Endodermal cell (in vitro differentiated cells): ENCODE data around the gene CD44. TPM values are rescaled to one million over a fixed set of nuclear protein-coding genes. Genes with fewer than 3 reads are reported as not detected.

ENCODE experiments used
- DNase-seq: peaks from one replicate; pipeline ENCODE4 v3.0.0-alpha.2; 2017
- H3K27ac ChIP-seq: 2 replicates; pipeline ENCODE4 v1.5.1; 2013; ENCODE audit warnings: mild to moderate bottlenecking, low read depth, low read length, moderate library complexity
- H3K27me3 ChIP-seq: 2 replicates; pipeline ENCODE4 v1.6.1; 2013; ENCODE audit warnings: mild to moderate bottlenecking, low read length, moderate library complexity; ENCODE audit not compliant: insufficient read depth, control insufficient read depth, poor library complexity, severe bottlenecking
- H3K36me3 ChIP-seq: 2 replicates; pipeline ENCODE4 v1.7.0; 2013; ENCODE audit warnings: mild to moderate bottlenecking, low read length, moderate library complexity; ENCODE audit not compliant: control insufficient read depth, insufficient read depth
- H3K4me1 ChIP-seq: one replicate; pipeline ENCODE4 v1.7.0; 2013; ENCODE audit warnings: low read length; ENCODE audit not compliant: control insufficient read depth, insufficient read depth
- H3K4me3 ChIP-seq: 2 replicates; pipeline ENCODE4 v1.5.1; 2013; ENCODE audit warnings: mild to moderate bottlenecking, low read length, moderate library complexity
- H3K9ac ChIP-seq: 2 replicates; pipeline ENCODE4 v1.6.1; 2013; ENCODE audit warnings: mild to moderate bottlenecking, low read length, moderate library complexity; ENCODE audit not compliant: poor library complexity, severe bottlenecking; ENCODE audit errors: extremely low read depth
- H3K9me3 ChIP-seq: 2 replicates; pipeline ENCODE4 v1.6.1; 2013; ENCODE audit warnings: mild to moderate bottlenecking, low read length, moderate library complexity; ENCODE audit not compliant: control insufficient read depth
- H3K27ac Mint-ChIP-seq: 2 replicates; pipeline ENCODE4 v1.8.0; 2020; ENCODE audit warnings: mixed read lengths
- H3K27me3 Mint-ChIP-seq: 2 replicates; pipeline ENCODE4 v1.8.0; 2021; ENCODE audit warnings: mild to moderate bottlenecking, mixed read lengths; ENCODE audit not compliant: insufficient read depth
- H3K36me3 Mint-ChIP-seq: 2 replicates; pipeline ENCODE4 v1.8.0; 2020; ENCODE audit warnings: low read depth, mixed read lengths
- H3K4me1 Mint-ChIP-seq: 2 replicates; pipeline ENCODE4 v1.8.0; 2020; ENCODE audit warnings: mixed read lengths
- H3K4me3 Mint-ChIP-seq: 2 replicates; pipeline ENCODE4 v1.8.0; 2020; ENCODE audit warnings: mild to moderate bottlenecking, moderate library complexity, mixed read lengths
- H3K9me3 Mint-ChIP-seq: 2 replicates; pipeline ENCODE4 v1.8.0; 2020; ENCODE audit warnings: mild to moderate bottlenecking, mixed read lengths
- WGBS, 2 experiments: methylation state at CpG; one replicate each; pipeline versions ENCODE4 v1.1.5 to v1.1.7; 2013; ENCODE audit warnings: missing lambda C conversion rate in 2 of 2, mixed read lengths in 1 of 2; ENCODE audit not compliant: insufficient coverage in 1 of 2, insufficient read length in 1 of 2; 5-methylcytosine and 5-hydroxymethylcytosine counted together
- total RNA-seq, 2 donors: library from RNA; stranded (reverse); fragmentation: NEBNext Ultra II Directional in 1 of 2; extraction: Animal tissue kit (Norgen Biotek cat#: 25700) in 1 of 2; gene quantifications; 2 replicates in 1 of 2; 3 replicates in 1 of 2; pipeline ENCODE4 v1.2.1, GENCODE V29; 2021
- TF ChIP-seq, protein P1 (sequence below): fragments of 200-600 bp; sonication (generic); conservative IDR thresholded peaks from 2 replicates; pipeline ENCODE4 v1.5.0; 2021; ENCODE audit warnings: antibody characterized with exemption, mild to moderate bottlenecking

Gene CD44
- total RNA-seq, 2 donors from 2014 or later: 1.2 to 4.6 TPM

DNA sequence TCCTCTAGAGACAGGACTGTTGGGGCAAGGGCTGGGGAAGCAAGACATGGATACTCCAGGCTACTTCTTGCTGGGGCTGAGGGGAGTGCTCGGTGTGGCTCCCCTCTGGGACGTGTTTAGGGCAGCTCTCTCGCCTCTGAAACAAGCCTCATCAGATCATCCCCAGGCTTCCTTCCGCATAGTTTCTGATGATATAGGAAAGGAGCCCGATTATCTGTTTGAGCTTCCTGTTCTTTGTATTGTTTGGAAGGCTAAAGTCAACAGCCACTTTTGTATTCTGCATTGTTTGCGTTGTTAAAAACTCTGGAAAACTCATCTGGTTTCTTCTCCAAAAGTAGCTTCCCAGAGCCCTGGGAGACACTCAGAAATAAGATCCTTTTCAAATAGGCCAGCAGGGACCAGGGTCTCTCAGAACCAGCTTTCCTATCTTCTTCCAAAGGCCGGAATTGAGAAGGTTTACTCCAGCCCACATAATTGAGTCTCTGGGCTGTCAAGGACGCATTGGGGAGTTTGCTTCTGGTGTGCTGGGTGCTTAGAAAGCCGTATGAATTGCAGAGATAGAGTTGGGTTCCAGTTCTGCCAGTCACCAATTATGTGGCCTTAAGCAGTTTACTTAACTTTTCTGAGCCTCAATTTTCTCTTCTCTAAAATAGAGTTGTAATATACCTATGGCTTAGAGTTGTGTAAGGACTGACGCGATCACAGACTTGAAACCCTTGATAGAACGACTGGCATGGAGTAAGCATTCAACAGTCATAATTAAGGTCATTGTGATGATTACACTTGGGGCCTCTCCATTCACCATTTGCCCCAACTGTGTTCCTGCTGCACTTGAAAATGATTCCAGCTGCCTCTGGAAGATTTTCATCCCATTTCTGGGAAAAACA, 19.1 kb downstream of the CD44 start:
- Mint-ChIP-seq H3K36me3 (no peaks in the 10 kb centered on the region), H3K4me1 (peaks cover 35% of the 10 kb centered on the region), H3K4me3 (no peak overlapping the region), H3K27ac (no peak overlapping the region), H3K9me3 (no peaks in the 10 kb centered on the region), H3K27me3 (peaks cover 67% of the 10 kb centered on the region)
- H3K4me3 ChIP-seq: no peak overlapping the region
- H3K9ac ChIP-seq: no peak overlapping the region
- H3K27ac ChIP-seq: no peak overlapping the region
- no peaks in the 10 kb centered on the region for H3K36me3 ChIP-seq
- TF ChIP-seq, protein P1, sequence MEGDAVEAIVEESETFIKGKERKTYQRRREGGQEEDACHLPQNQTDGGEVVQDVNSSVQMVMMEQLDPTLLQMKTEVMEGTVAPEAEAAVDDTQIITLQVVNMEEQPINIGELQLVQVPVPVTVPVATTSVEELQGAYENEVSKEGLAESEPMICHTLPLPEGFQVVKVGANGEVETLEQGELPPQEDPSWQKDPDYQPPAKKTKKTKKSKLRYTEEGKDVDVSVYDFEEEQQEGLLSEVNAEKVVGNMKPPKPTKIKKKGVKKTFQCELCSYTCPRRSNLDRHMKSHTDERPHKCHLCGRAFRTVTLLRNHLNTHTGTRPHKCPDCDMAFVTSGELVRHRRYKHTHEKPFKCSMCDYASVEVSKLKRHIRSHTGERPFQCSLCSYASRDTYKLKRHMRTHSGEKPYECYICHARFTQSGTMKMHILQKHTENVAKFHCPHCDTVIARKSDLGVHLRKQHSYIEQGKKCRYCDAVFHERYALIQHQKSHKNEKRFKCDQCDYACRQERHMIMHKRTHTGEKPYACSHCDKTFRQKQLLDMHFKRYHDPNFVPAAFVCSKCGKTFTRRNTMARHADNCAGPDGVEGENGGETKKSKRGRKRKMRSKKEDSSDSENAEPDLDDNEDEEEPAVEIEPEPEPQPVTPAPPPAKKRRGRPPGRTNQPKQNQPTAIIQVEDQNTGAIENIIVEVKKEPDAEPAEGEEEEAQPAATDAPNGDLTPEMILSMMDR: no peak
- peaks cover 28% of the 10 kb centered on the region for H3K27me3 ChIP-seq
- H3K9me3 ChIP-seq: no peaks in the 10 kb centered on the region
- peaks cover 19% of the 10 kb centered on the region for H3K4me1 ChIP-seq
- 81 to 86% methylated on average over 9 to 12 of the region's 12 CpGs for WGBS, 2 experiments
- no peak for DNase-seq

DNA sequence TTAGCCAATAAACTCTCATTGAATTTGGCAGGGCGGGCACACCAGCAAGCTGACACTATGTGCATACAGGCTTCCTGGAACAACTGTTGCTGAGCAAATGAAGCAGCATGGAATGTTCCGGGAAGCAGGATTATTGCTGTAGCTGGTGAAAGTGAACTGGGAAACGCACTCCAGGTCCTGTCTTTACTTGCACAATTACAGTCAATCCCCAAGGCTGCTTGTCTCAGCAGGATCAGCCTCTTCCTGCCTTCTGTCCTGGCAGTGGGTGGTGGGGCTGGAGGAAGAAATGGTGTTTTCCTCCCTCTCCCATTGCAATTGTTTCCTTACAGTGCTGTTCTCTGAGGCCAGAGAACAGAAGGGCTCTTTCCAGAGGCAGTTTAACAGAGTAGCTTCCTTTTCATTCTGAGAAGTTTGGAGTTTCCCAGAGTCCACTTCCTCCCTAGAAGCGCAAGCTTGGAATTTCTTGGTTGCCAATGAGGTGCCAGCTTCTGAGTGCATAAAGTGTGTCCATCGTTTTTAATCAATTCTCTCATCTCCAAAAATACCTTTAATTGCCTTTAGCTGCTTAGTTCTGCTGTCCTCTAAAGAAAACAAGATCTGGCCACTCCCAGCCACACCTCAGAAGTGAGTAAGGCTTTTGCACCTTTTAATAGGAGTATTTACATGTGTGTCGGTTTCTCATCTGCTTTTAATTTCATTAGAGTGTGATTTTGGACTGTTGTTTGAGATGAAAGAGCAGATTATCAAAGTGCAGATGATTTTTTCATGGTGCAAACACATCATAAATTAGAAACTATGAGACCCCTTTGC, 19.9 kb downstream of the CD44 start:
- H3K27me3 Mint-ChIP-seq: peaks cover 66% of the 10 kb centered on the region
- no peak for DNase-seq
- H3K4me3 Mint-ChIP-seq: no peak overlapping the region
- TF ChIP-seq, protein P1: no peak
- Histone ChIP-seq H3K27ac (no peak overlapping the region), H3K9ac (no peak overlapping the region), H3K36me3 (no peaks in the 10 kb centered on the region), H3K4me1 (peaks cover 19% of the 10 kb centered on the region), H3K4me3 (no peak overlapping the region), H3K27me3 (peaks cover 24% of the 10 kb centered on the region), H3K9me3 (no peaks in the 10 kb centered on the region)
- H3K4me1 Mint-ChIP-seq: peaks cover 43% of the 10 kb centered on the region
- no peaks in the 10 kb centered on the region for H3K9me3 Mint-ChIP-seq
- H3K36me3 Mint-ChIP-seq: no peaks in the 10 kb centered on the region
- H3K27ac Mint-ChIP-seq: no peak overlapping the region
- WGBS, 2 experiments: 84 to 89% methylated on average over 3 to 6 of the region's 6 CpGs

DNA sequence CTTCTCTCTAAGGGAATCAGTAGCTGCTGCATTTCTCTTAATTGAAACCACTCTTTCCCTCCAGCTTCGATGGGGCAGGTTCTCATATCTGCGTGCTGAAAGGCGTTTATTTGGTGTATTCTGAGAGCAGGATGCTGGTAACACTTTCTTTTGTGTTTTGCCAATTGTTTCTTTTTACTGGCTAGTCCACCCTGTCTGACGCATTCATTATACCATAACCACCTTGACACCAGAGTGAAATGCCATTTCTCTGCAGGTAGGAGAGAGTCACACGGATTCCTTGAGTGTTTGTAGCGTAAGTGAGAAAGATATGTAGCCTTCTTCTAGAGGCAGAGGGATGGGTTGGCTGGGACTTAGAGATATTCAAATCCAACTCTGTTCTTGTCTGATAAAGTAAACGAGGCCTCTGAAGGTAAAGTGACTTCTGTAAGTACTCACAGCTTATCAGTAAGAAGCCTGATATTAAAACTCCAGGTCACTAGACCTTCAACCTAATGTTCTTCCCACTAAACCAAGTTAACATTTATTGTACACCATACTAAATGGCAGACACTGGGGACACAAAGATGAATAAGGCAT, 21.4 kb downstream of the CD44 start:
- TF ChIP-seq, protein P1: no peak
- WGBS, 2 experiments: 71 to 87% methylated on average over 5 to 6 of the region's 7 CpGs
- Mint-ChIP-seq H3K4me1 (peaks cover 46% of the 10 kb centered on the region), H3K4me3 (no peak overlapping the region), H3K27ac (no peak overlapping the region), H3K9me3 (no peaks in the 10 kb centered on the region), H3K27me3 (peaks cover 52% of the 10 kb centered on the region), H3K36me3 (no peaks in the 10 kb centered on the region)
- Histone ChIP-seq H3K27ac (no peak overlapping the region), H3K9me3 (no peaks in the 10 kb centered on the region), H3K9ac (no peak overlapping the region), H3K4me1 (peaks cover 21% of the 10 kb centered on the region), H3K4me3 (no peak overlapping the region), H3K27me3 (peaks cover 15% of the 10 kb centered on the region), H3K36me3 (no peaks in the 10 kb centered on the region)
- DNase-seq: no peak
